ENCODE measurements around the gene ITPR2.
A peak's percentile ranks its signal among the peaks of the same experiment; 100 is the strongest.

The ITPR2 gene

GRCh38 chr12:26341491-26341890 lies 491.5 kb downstream of the ITPR2 start:
- POLR2A ChIA-PET = no interaction called here

DNA sequence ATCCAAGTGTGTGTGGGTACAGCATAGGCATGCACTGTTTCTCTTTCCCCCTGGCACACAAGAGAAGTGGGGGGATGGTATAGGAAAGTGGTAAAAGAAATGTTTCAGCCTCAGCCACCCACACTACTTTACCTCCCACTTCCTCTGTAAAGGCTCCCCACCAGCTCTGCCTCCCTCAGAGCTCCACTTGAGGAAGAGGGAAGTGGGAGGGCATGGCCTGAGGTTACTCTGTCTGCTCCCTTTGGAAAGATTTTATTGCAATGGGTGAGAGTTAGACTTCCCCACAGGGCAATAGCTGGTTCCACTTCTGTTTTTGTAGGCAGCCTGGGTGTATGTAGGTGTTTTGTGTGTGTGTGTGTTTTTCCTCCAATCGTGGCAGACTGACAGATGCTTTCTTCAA lies 492.3 kb downstream of the ITPR2 start:
- TF ChIP-seq, protein P1, sequence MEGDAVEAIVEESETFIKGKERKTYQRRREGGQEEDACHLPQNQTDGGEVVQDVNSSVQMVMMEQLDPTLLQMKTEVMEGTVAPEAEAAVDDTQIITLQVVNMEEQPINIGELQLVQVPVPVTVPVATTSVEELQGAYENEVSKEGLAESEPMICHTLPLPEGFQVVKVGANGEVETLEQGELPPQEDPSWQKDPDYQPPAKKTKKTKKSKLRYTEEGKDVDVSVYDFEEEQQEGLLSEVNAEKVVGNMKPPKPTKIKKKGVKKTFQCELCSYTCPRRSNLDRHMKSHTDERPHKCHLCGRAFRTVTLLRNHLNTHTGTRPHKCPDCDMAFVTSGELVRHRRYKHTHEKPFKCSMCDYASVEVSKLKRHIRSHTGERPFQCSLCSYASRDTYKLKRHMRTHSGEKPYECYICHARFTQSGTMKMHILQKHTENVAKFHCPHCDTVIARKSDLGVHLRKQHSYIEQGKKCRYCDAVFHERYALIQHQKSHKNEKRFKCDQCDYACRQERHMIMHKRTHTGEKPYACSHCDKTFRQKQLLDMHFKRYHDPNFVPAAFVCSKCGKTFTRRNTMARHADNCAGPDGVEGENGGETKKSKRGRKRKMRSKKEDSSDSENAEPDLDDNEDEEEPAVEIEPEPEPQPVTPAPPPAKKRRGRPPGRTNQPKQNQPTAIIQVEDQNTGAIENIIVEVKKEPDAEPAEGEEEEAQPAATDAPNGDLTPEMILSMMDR (IDR thresholded peaks at IDR 0.05; ENCODE audit: control extremely low read depth, extremely low read depth, low read depth, missing control alignments) = no peak
- POLR2A ChIA-PET = no interaction called here
- peak; percentile 24 for DNase-seq (ENCODE audit: extremely low spot score)
- CTCF ChIA-PET = interaction anchor here (1.2 to 1.3 kb wide), 2 partner anchors 10 to 36 kb away, joined by 3 to 4 read pairs; no protein-coding TSS in a partner anchor

More at GRCh38 chr12:26341491-26341890, 491.5 kb downstream of the ITPR2 start:
- CTCF ChIA-PET = interaction anchor here (1.0 to 1.3 kb wide), 3 partner anchors 23 to 146 kb away, joined by 3 read pairs; partner anchors contain the start of gene SSPN
- TF ChIP-seq, protein P1 (IDR thresholded peaks at IDR 0.05; ENCODE audit: control extremely low read depth, extremely low read depth, low read depth, missing control alignments) = no peak
- no peak for DNase-seq (ENCODE audit: extremely low spot score)

DNA sequence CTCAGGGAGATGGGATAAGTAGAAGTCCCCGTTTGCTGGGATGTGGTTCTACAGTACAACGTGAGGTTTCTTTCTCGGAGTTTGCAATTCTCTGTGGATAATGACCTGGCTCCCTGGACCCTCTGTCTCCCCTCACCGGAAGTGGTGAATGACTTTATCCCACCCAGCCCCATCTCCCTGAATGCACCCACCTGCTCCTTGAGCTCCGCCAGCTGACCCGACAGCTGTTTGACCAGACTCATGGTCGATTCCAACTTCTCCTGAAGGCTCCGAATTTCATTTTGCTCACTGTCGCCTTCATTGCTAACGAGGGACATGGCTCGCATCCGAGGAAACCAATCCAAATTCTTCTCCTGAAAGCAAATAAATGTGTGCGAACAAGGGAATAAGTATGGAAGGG lies 493.0 kb downstream of the ITPR2 start:
- ChIA-PET POLR2A (no interaction called here), CTCF (interaction anchor here (1.2 to 1.3 kb wide), 3 partner anchors 10 to 39 kb away, joined by 3 to 4 read pairs (median 3); no protein-coding TSS in a partner anchor)
- no peak for DNase-seq (ENCODE audit: extremely low spot score)
- TF ChIP-seq, protein P1 (IDR thresholded peaks at IDR 0.05; ENCODE audit: control extremely low read depth, extremely low read depth, low read depth, missing control alignments) = no peak

DNA sequence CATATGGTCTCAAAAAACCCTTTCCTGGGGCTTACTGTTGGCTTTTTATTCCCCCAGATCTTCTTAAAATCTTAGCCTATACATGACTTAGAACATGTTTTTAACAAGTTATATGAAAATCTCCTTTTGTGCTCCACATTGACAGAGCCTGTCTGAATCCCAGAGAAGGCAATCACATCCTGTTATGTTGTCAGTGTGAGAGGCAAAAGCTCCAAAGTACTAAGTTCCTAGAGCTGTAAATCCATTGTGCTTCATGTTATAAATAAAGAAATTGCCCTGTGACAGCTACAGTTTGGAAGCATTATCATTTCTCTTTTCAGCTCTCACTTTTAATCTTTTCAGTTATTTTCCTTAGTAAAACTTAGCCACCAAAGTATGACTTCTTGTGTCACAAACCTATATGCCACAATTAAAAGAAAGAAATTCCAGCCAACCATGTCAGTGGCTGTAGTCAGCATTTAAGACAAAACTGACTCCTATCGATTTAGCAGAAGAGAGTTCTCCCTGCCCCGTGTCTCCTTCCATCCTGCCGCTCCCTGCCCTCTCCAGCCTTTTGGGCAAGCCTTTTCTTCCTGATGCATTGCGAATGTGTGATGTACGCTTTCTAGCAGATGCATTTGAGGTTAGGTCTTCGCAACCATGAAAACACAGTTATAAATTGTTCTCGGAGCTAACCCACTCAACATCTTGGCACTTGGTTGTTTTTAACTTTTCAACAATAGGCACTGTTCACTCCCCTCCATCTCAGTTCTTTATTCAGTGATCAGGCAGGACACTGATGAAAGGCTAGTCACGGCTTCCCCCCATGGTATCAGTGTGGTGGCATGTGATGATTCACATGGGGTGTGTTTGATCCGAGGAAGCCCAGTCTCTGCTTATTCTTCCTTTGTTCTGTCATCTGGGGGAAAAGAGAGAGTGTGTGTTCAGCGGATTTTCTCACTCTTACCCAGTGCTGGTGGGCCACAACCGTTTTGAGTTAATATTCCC lies 494.1 kb downstream of the ITPR2 start:
- TF ChIP-seq, protein P1 (IDR thresholded peaks at IDR 0.05; ENCODE audit: control extremely low read depth, extremely low read depth, low read depth, missing control alignments) = no peak
- ChIA-PET POLR2A (no interaction called here), CTCF (interaction anchor here (1.2 to 1.4 kb wide), 2 partner anchors 10 to 38 kb away, joined by 3 read pairs; no protein-coding TSS in a partner anchor)
- no peak for DNase-seq (ENCODE audit: extremely low spot score)

DNA sequence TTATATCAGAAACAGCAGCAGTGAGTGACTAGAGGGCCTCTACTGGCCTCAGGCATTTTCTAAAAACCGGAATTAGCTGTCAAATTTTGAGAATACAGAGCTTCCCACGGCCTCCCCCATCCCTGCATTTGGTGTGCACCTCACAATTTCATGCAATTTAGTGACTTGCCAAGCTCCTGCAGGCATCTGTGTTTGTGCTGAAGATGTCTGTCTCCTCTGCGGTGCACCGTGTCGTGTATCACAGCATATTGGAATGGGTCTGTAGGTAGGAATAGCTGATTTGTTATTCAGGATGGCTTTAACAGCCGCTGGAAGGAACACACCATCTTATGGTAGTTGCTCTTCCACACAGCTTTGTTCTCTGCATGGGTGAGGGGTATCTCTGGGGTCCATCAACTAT lies 497.3 kb downstream of the ITPR2 start:
- no peak for DNase-seq (ENCODE audit: extremely low spot score)
- CTCF ChIA-PET = interaction anchor here (1.0 to 2.8 kb wide), 7 partner anchors 9 to 216 kb away, joined by 3 to 17 read pairs (median 3); no protein-coding TSS in a partner anchor
- TF ChIP-seq, protein P1 (IDR thresholded peaks at IDR 0.05; ENCODE audit: control extremely low read depth, extremely low read depth, low read depth, missing control alignments) = no peak
- POLR2A ChIA-PET = no interaction called here

- ChIA-PET POLR2A (no interaction called here), CTCF (interaction anchor here (1.5 to 2.8 kb wide), 2 partner anchors 12 to 215 kb away, joined by 5 to 17 read pairs; no protein-coding TSS in a partner anchor)
- no peak for DNase-seq (ENCODE audit: extremely low spot score)
- TF ChIP-seq, protein P1 (IDR thresholded peaks at IDR 0.05; ENCODE audit: control extremely low read depth, extremely low read depth, low read depth, missing control alignments) = no peak
Measured at GRCh38 chr12:26334621-26335124, 498.3 kb downstream of the ITPR2 start.

Data from GM10248 (cell line).